A673 (cell line): Measurements from ENCODE around the gene MAGEA9. TPM values are rescaled to one million over a fixed set of nuclear protein-coding genes. Genes with fewer than 3 reads are reported as not detected.

Source experiments
- BruUV-seq: library from RNA; stranded (reverse); fragments of 400-500 nt; replicated peaks from 2 replicates; lab custom pipeline; 2021; lab: Mats Ljungman, UMichigan
- CTCF ChIA-PET: fragments of 300-600 bp; sonication (Branson Sonifier 250); formaldehyde crosslinking; loops from one replicate; lab custom pipeline; 2022; ENCODE audit warnings: antibody characterized with exemption; lab: Charles Lee
- POLR2A ChIA-PET: fragments of 300-600 bp; sonication (Branson Sonifier 250); formaldehyde crosslinking; loops from one replicate; lab custom pipeline; 2022; ENCODE audit warnings: antibody characterized with exemption; ENCODE audit not compliant: low non-redundant PET; lab: Charles Lee
- DNase-seq: peaks from one replicate; pipeline ENCODE4 v3.0.0-alpha.2; 2015; ENCODE audit warnings: low spot score
- H3K27ac ChIP-seq: fragments of 200-600 bp; sonication (generic); 2 replicates; pipeline ENCODE4 v1.5.1; 2016; ENCODE audit warnings: mixed run types, low read depth, mild to moderate bottlenecking, mixed read lengths, antibody characterized with exemption, low read length; ENCODE audit not compliant: poor library complexity, severe bottlenecking
- H3K27me3 ChIP-seq: fragments of 200-600 bp; sonication (generic); replicated peaks from 2 replicates; pipeline ENCODE4 v1.6.1; 2017; ENCODE audit warnings: mixed run types, low read depth, mild to moderate bottlenecking, mixed read lengths, antibody characterized with exemption, low read length; ENCODE audit not compliant: insufficient read depth, poor library complexity
- H3K36me3 ChIP-seq: fragments of 200-600 bp; sonication (generic); 2 replicates; pipeline ENCODE4 v1.6.1; 2016; ENCODE audit warnings: mixed run types, mild to moderate bottlenecking, mixed read lengths, antibody characterized with exemption, low read length; ENCODE audit not compliant: insufficient read depth, poor library complexity, severe bottlenecking
- H3K4me1 ChIP-seq: fragments of 200-600 bp; sonication (generic); 2 replicates; pipeline ENCODE4 v1.6.1; 2017; ENCODE audit warnings: mixed run types, mild to moderate bottlenecking, mixed read lengths, antibody characterized with exemption, low read length; ENCODE audit not compliant: insufficient read depth, poor library complexity, severe bottlenecking
- H3K4me3 ChIP-seq: fragments of 200-600 bp; sonication (generic); 2 replicates; pipeline ENCODE4 v1.5.1; 2016; ENCODE audit warnings: low read depth, mixed run types, mild to moderate bottlenecking, mixed read lengths, low read length; ENCODE audit not compliant: poor library complexity, severe bottlenecking
- H3K9me3 ChIP-seq: fragments of 200-600 bp; sonication (generic); 2 replicates; pipeline ENCODE4 v1.6.1; 2016; ENCODE audit warnings: mixed run types, low read depth, mild to moderate bottlenecking, mixed read lengths, antibody characterized with exemption, low read length; ENCODE audit not compliant: poor library complexity, severe bottlenecking
- CTCF ChIP-seq: fragments of 300-800, 200-600 bp; sonication (generic); conservative IDR thresholded peaks from 2 replicates; pipeline ENCODE4 v1.5.1; 2017; ENCODE audit warnings: low read depth, mild to moderate bottlenecking, antibody characterized with exemption, low read length, moderate library complexity, mixed read lengths
- EZH2 ChIP-seq: fragments of 200-600 bp; sonication (generic); IDR thresholded peaks from 2 replicates; pipeline ENCODE4 v1.6.1; 2017; ENCODE audit warnings: borderline replicate concordance, low read depth, mild to moderate bottlenecking, mixed read lengths, antibody characterized with exemption, low read length; ENCODE audit not compliant: poor library complexity, severe bottlenecking
- intact Hi-C: fragments of 100-400 bp; cut with micrococcal nuclease; formaldehyde crosslinking; loops from one replicate; pipeline ENCODE4 v1.10.0; 2022; ENCODE audit not compliant: unreplicated experiment
- total RNA-seq: library from RNA; stranded (reverse); gene quantifications from 2 replicates; pipeline ENCODE4 v1.2.3, GENCODE V29; 2021

The MAGEA9 gene
- total RNA-seq, 1 experiment from 2014 or later: not detected

GRCh38 chrX:149804102-149804501 is 22.4 kb downstream of the MAGEA9 start:
- CTCF ChIA-PET: no interaction called here
- no peak overlapping the region for H3K27ac ChIP-seq
- BruUV-seq: no TSS peak
- TF ChIP-seq CTCF (no peak), EZH2 (no peak)
- intact Hi-C loops: no loop called here
- H3K4me3 ChIP-seq: no peak overlapping the region
- POLR2A ChIA-PET: no interaction called here
- H3K9me3 ChIP-seq: no peaks in the 10 kb centered on the region
- H3K4me1 ChIP-seq: no peaks in the 10 kb centered on the region
- no peaks in the 10 kb centered on the region for H3K27me3 ChIP-seq
- H3K36me3 ChIP-seq: no peaks in the 10 kb centered on the region
- DNase-seq: no peak

- TF ChIP-seq CTCF (no peak), EZH2 (no peak)
- intact Hi-C loops: no loop called here
- no peaks in the 10 kb centered on the region for H3K9me3 ChIP-seq
- H3K27me3 ChIP-seq: peaks cover 8% of the 10 kb centered on the region
- POLR2A ChIA-PET: no interaction called here
- no peaks in the 10 kb centered on the region for H3K36me3 ChIP-seq
- no TSS peak for BruUV-seq
- CTCF ChIA-PET: no interaction called here
- DNase-seq: no peak
- no peak overlapping the region for H3K4me3 ChIP-seq
- H3K4me1 ChIP-seq: no peaks in the 10 kb centered on the region
- no peak overlapping the region for H3K27ac ChIP-seq
Observed at GRCh38 chrX:149807747-149808458, 26.2 kb downstream of the MAGEA9 start.

- Histone ChIP-seq H3K27ac (no peak overlapping the region), H3K36me3 (no peaks in the 10 kb centered on the region), H3K27me3 (peaks cover 7% of the 10 kb centered on the region), H3K9me3 (no peaks in the 10 kb centered on the region), H3K4me3 (no peak overlapping the region), H3K4me1 (no peaks in the 10 kb centered on the region)
- BruUV-seq: no TSS peak
- ChIA-PET POLR2A (no interaction called here), CTCF (no interaction called here)
- TF ChIP-seq EZH2 (no peak), CTCF (no peak)
- intact Hi-C loops: no loop called here
- DNase-seq: no peak
Observed at GRCh38 chrX:149818652-149819051, 36.9 kb downstream of the MAGEA9 start.
